SK-N-SH (cell line): ENCODE measurements around the gene TEKT2. TPM values are rescaled to one million over a fixed set of nuclear protein-coding genes. Genes with fewer than 3 reads are reported as not detected.

Experiments
- CTCF ChIA-PET: fragments of 300-600, 350-600 bp; formaldehyde crosslinking; extraction: SDS; loops from one replicate; lab custom pipeline; 2021; lab: Yijun Ruan, JAX
- POLR2A ChIA-PET: fragments of 350-600 bp; sonication (Branson Sonifier 250); formaldehyde crosslinking; extraction: SDS; loops from one replicate; lab custom pipeline; 2020; ENCODE audit warnings: antibody characterized with exemption, inconsistent platforms; lab: Yijun Ruan, JAX
- DNase-seq: peaks from one replicate; pipeline ENCODE4 v3.0.0; 2012
- H2AFZ ChIP-seq: fragments of 200-600 bp; sonication (generic); 2 replicates; pipeline ENCODE4 v1.8.1; 2016; ENCODE audit warnings: antibody characterized with exemption, mild to moderate bottlenecking, low read depth
- H3F3A ChIP-seq: fragments of 200-600 bp; sonication (generic); replicated peaks from 2 replicates; pipeline ENCODE3; 2016; ENCODE audit warnings: antibody characterized with exemption, mild to moderate bottlenecking; ENCODE audit not compliant: insufficient read depth
- H3K27ac ChIP-seq, 2 experiments: fragments of 200-500 bp in 1 of 2; fragments of 200-600 bp in 1 of 2; sonication (Bioruptor generic) in 1 of 2; sonication (generic), shearing (Covaris generic) in 1 of 2; 2 replicates each; pipeline versions ENCODE4 v1.5.1 to v1.6.1; 2014 to 2016; ENCODE audit warnings: low read depth in 2 of 2, inconsistent platforms in 1 of 2, low read length in 1 of 2, mild to moderate bottlenecking in 1 of 2, mixed read lengths in 1 of 2
- H3K27me3 ChIP-seq: fragments of 200-600 bp; sonication (generic), shearing (Covaris generic); 2 replicates; pipeline ENCODE4 v1.6.1; 2016; ENCODE audit warnings: mixed run types; ENCODE audit not compliant: insufficient read depth
- H3K36me3 ChIP-seq, 2 experiments: fragments of 200-500 bp in 1 of 2; fragments of 200-600 bp in 1 of 2; sonication (Bioruptor generic) in 1 of 2; sonication (generic) in 1 of 2; replicated peaks in 1 of 2; 2 replicates each; pipeline versions ENCODE3 to v1.5.1; 2014 to 2016; ENCODE audit warnings: low read length in 1 of 2, mild to moderate bottlenecking in 1 of 2; ENCODE audit not compliant: insufficient read depth in 2 of 2, control insufficient read depth in 1 of 2
- H3K4me1 ChIP-seq, 2 experiments: fragments of 200-500 bp in 1 of 2; fragments of 200-600 bp in 1 of 2; sonication (Bioruptor generic) in 1 of 2; sonication (generic), shearing (Covaris generic) in 1 of 2; 2 replicates each; pipeline versions ENCODE4 v1.5.1 to v1.6.1; 2014 to 2016; ENCODE audit warnings: low read depth in 1 of 2, low read length in 1 of 2, mixed run types in 1 of 2; ENCODE audit not compliant: insufficient read depth in 2 of 2, control insufficient read depth in 1 of 2
- H3K4me2 ChIP-seq: fragments of 200-600 bp; sonication (generic), shearing (Covaris generic); 2 replicates; pipeline ENCODE4 v1.6.1; 2017; ENCODE audit warnings: mixed run types
- H3K4me3 ChIP-seq, 2 experiments: fragments of 200-500 bp in 1 of 2; fragments of 200-600 bp in 1 of 2; sonication (Bioruptor generic) in 1 of 2; sonication (generic), shearing (Covaris generic) in 1 of 2; 2 replicates each; pipeline versions ENCODE4 v1.5.1 to v1.8.1; 2014 to 2016; ENCODE audit warnings: low read depth in 2 of 2, inconsistent platforms in 1 of 2, low read length in 1 of 2, mild to moderate bottlenecking in 1 of 2, mixed read lengths in 1 of 2, moderate library complexity in 1 of 2
- H3K79me2 ChIP-seq: fragments of 200-600 bp; sonication (generic); 2 replicates; pipeline ENCODE4 v1.8.1; 2017; ENCODE audit warnings: mild to moderate bottlenecking; ENCODE audit not compliant: insufficient read depth
- H3K9ac ChIP-seq: fragments of 200-600 bp; sonication (generic); 2 replicates; pipeline ENCODE4 v1.6.1; 2017; ENCODE audit warnings: mixed run types
- H3K9me2 ChIP-seq: fragments of 200-600 bp; sonication (generic); 2 replicates; pipeline ENCODE4 v1.6.1; 2017; ENCODE audit warnings: mixed run types
- H3K9me3 ChIP-seq: fragments of 200-600 bp; sonication (generic); 2 replicates; pipeline ENCODE4 v1.6.1; 2017; ENCODE audit warnings: mixed run types, mild to moderate bottlenecking, moderate library complexity
- H4K20me1 ChIP-seq: fragments of 200-600 bp; sonication (generic); 2 replicates; pipeline ENCODE4 v1.6.1; 2017; ENCODE audit warnings: mild to moderate bottlenecking, mixed run types; ENCODE audit not compliant: insufficient read depth
- CHD2 ChIP-seq: fragments of 150-350 bp; IDR thresholded peaks from 2 replicates; pipeline ENCODE4 v1.6.1; 2018; ENCODE audit warnings: low read length; ENCODE audit not compliant: partially characterized antibody
- ELF1 ChIP-seq: IDR thresholded peaks from 2 replicates; pipeline ENCODE4 v1.4.0; 2012
- EP300 ChIP-seq, 2 experiments: IDR thresholded peaks; 2 replicates each; pipeline versions ENCODE4 v1.4.0 to v1.6.1; 2012; ENCODE audit warnings: borderline replicate concordance in 1 of 2, low read depth in 1 of 2, low read length in 1 of 2
- GABPA ChIP-seq: IDR thresholded peaks from 2 replicates; pipeline ENCODE4 v1.4.0; 2012; ENCODE audit warnings: low read depth, mild to moderate bottlenecking
- RCOR1 ChIP-seq: fragments of 150-350 bp; IDR thresholded peaks from 2 replicates; pipeline ENCODE4 v1.6.1; 2017; ENCODE audit warnings: antibody characterized with exemption, low read length
- RFX5 ChIP-seq: IDR thresholded peaks from 2 replicates; pipeline ENCODE4 v1.6.1; 2012; ENCODE audit warnings: mild to moderate bottlenecking, improper control_type of control experiment, low read length
- TAF1 ChIP-seq: IDR thresholded peaks from 2 replicates; pipeline ENCODE4 v1.6.1; 2012; ENCODE audit warnings: low read depth, mild to moderate bottlenecking, low read length, moderate library complexity, borderline replicate concordance
- USF1 ChIP-seq: IDR thresholded peaks from 2 replicates; pipeline ENCODE4 v1.4.0; 2012; ENCODE audit warnings: low read depth, borderline replicate concordance
- YY1 ChIP-seq: IDR thresholded peaks from 2 replicates; pipeline ENCODE4 v1.4.0; 2012; ENCODE audit warnings: low read depth, mild to moderate bottlenecking
- WGBS: methylation state at CpG from one replicate; pipeline ENCODE4 v1.1.6; 2017; ENCODE audit warnings: low lambda C conversion rate; 5-methylcytosine and 5-hydroxymethylcytosine counted together
- polyA plus RNA-seq, 3 experiments: library from polyadenylated mRNA; depleted of rRNA; stranded (reverse); fragments of >200 nt; gene quantifications; 2 replicates each; pipeline ENCODE4 v1.2.3, GENCODE V29; 2012
- TF ChIP-seq, protein P1 (sequence below): fragments of 200-600 bp; sonication (generic); IDR thresholded peaks from 2 replicates; pipeline ENCODE4 v1.6.1; 2017; ENCODE audit warnings: antibody characterized with exemption, mild to moderate bottlenecking, moderate library complexity

TEKT2 gene
- polyA plus RNA-seq, 1 of the 3 experiments (the other 2 are of a cell fraction) = 1.2 TPM

GRCh38 chr1:36070349-36070748 is 13.5 kb upstream of the TEKT2 start:
- H3K4me2 ChIP-seq = no peak overlapping the region
- H3K27me3 ChIP-seq = no peaks in the 10 kb centered on the region
- no peak for DNase-seq
- H3K79me2 ChIP-seq = no peaks in the 10 kb centered on the region
- no peak overlapping the region for H3K9ac ChIP-seq
- H2AFZ ChIP-seq = no peak overlapping the region
- no peaks in the 10 kb centered on the region for H3K9me2 ChIP-seq
- H4K20me1 ChIP-seq = no peaks in the 10 kb centered on the region
- TF ChIP-seq EP300 (IDR thresholded peaks at IDR 0.05; ENCODE audit: borderline replicate concordance in 1 of 2, low read depth in 1 of 2, low read length in 1 of 2) (no peak), YY1 (no peak), TAF1 (no peak), ELF1 (no peak), USF1 (no peak)
- TF ChIP-seq, all 33 proteins: peak for 0
- 92% methylated on average over 2 of the region's 2 CpGs for WGBS
- Histone ChIP-seq H3K27ac (no peak overlapping the region), H3F3A (peaks cover 11% of the 10 kb centered on the region), H3K9me3 (no peaks in the 10 kb centered on the region), H3K4me3 (no peak overlapping the region), H3K36me3 (peaks cover 0 to 7% of the 10 kb centered on the region in 2 experiments), H3K4me1 (no peaks in the 10 kb centered on the region)
- POLR2A ChIA-PET = no interaction called here
- CTCF ChIA-PET = no interaction called here

GRCh38 chr1:36076979-36077573 is 6.8 kb upstream of the TEKT2 start:
- H3K4me2 ChIP-seq = no peak overlapping the region
- no peaks in the 10 kb centered on the region for H3K4me1 ChIP-seq
- no peaks in the 10 kb centered on the region for H3K9me2 ChIP-seq
- no peak for TF ChIP-seq EP300 (IDR thresholded peaks at IDR 0.05; ENCODE audit: borderline replicate concordance in 1 of 2, low read depth in 1 of 2, low read length in 1 of 2)
- no peak for TF ChIP-seq CHD2
- no peak for TF ChIP-seq RCOR1
- no peak for TF ChIP-seq GABPA
- TF ChIP-seq, protein P1, sequence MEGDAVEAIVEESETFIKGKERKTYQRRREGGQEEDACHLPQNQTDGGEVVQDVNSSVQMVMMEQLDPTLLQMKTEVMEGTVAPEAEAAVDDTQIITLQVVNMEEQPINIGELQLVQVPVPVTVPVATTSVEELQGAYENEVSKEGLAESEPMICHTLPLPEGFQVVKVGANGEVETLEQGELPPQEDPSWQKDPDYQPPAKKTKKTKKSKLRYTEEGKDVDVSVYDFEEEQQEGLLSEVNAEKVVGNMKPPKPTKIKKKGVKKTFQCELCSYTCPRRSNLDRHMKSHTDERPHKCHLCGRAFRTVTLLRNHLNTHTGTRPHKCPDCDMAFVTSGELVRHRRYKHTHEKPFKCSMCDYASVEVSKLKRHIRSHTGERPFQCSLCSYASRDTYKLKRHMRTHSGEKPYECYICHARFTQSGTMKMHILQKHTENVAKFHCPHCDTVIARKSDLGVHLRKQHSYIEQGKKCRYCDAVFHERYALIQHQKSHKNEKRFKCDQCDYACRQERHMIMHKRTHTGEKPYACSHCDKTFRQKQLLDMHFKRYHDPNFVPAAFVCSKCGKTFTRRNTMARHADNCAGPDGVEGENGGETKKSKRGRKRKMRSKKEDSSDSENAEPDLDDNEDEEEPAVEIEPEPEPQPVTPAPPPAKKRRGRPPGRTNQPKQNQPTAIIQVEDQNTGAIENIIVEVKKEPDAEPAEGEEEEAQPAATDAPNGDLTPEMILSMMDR = no peak
- no peak for TF ChIP-seq RFX5
- ChIA-PET POLR2A (no interaction called here), CTCF (no interaction called here)
- no peaks in the 10 kb centered on the region for H3K9me3 ChIP-seq
- no peak overlapping the region for H2AFZ ChIP-seq
- peaks cover 6% of the 10 kb centered on the region for H3F3A ChIP-seq
- no peak overlapping the region for H3K4me3 ChIP-seq
- WGBS = 48% methylated on average over 4 of the region's 4 CpGs
- H3K27me3 ChIP-seq = no peaks in the 10 kb centered on the region
- H4K20me1 ChIP-seq = no peaks in the 10 kb centered on the region
- no peak overlapping the region for H3K9ac ChIP-seq
- H3K27ac ChIP-seq = no peak overlapping the region
- no peaks in the 10 kb centered on the region for H3K79me2 ChIP-seq
- H3K36me3 ChIP-seq = no peaks in the 10 kb centered on the region
- DNase-seq = no peak
